A549 (cell line): ENCODE data around the gene RASGRF1. TPM values are rescaled to one million over a fixed set of nuclear protein-coding genes. Genes with fewer than 3 reads are reported as not detected.
A peak's percentile ranks its signal among the peaks of the same experiment; 100 is the strongest.

Source experiments
- ATAC-seq, 2 experiments: fragments of 200-7000 bp in 1 of 2; fragments of >200 bp in 1 of 2; cut with Nextera tagmentation in 1 of 2; cut with Tn5 transposase in 1 of 2; 3 replicates each; pipeline versions ENCODE4 v1.8.0 to v1.9.1; 2018 to 2020; ENCODE audit warnings: mild to moderate bottlenecking in 1 of 2, moderate library complexity in 1 of 2
- CTCF ChIA-PET: fragments of 300-600 bp; sonication (Branson Sonifier 250); formaldehyde crosslinking; extraction: SDS; loops from one replicate; lab custom pipeline; 2021; ENCODE audit warnings: antibody characterized with exemption, inconsistent platforms; lab: Yijun Ruan, JAX
- POLR2A ChIA-PET: fragments of 350-600 bp; formaldehyde crosslinking; extraction: SDS; loops from one replicate; lab custom pipeline; 2021; ENCODE audit warnings: antibody characterized with exemption, inconsistent platforms; lab: Yijun Ruan, JAX
- DNase-seq, 2 experiments: peaks; one replicate each; pipeline versions ENCODE4 v3.0.0 to v3.0.0-alpha.2; 2011 to 2016; ENCODE audit warnings: low read depth in 1 of 2, low spot score in 1 of 2
- FAIRE-seq: peaks from 2 replicates; lab custom pipeline; 2011; peaks lifted over from hg19 to GRCh38; lab: Jason Lieb, UNC
- H3K27ac ChIP-seq, 2 experiments: fragments of >200 bp; sonication (Bioruptor Twin); formaldehyde crosslinking; 3 replicates each; pipeline ENCODE4 v1.5.1; 2016 to 2017
- H3K4me1 ChIP-seq: fragments of >200 bp; sonication (Bioruptor Twin); formaldehyde crosslinking; 3 replicates; pipeline ENCODE4 v1.6.1; 2016
- H3K4me2 ChIP-seq: fragments of >200 bp; sonication (Bioruptor Twin); formaldehyde crosslinking; 3 replicates; pipeline ENCODE4 v1.6.1; 2016
- H3K4me3 ChIP-seq: fragments of >200 bp; sonication (Bioruptor Twin); formaldehyde crosslinking; 3 replicates; pipeline ENCODE4 v1.5.1; 2016
- H3K9me3 ChIP-seq: fragments of >200 bp; sonication (Bioruptor Twin); formaldehyde crosslinking; 3 replicates; pipeline ENCODE4 v1.6.1; 2016
- BCL3 ChIP-seq: fragments of >200 bp; sonication (Bioruptor Twin); formaldehyde crosslinking; IDR thresholded peaks from 3 replicates; pipeline ENCODE4 v1.6.1; 2016
- CEBPB ChIP-seq, 2 experiments: fragments of >200 bp in 1 of 2; sonication (Bioruptor Twin) in 1 of 2; formaldehyde crosslinking in 1 of 2; IDR thresholded peaks; 2 replicates each; pipeline ENCODE4 v1.6.1; 2012 to 2016
- E2F6 ChIP-seq: IDR thresholded peaks from 2 replicates; pipeline ENCODE4 v1.6.1; 2012; ENCODE audit warnings: low read depth, borderline replicate concordance
- EHF ChIP-seq: fragments of 250-450 bp; sonication (Bioruptor Pico); IDR thresholded peaks from 2 replicates; pipeline ENCODE4 v1.5.0; 2020; ENCODE audit warnings: mild to moderate bottlenecking
- ELK1 ChIP-seq: fragments of 150-350 bp; IDR thresholded peaks from 2 replicates; pipeline ENCODE4 v1.6.1; 2014; ENCODE audit warnings: low read depth, mild to moderate bottlenecking, low read length
- EP300 ChIP-seq, 2 experiments: fragments of >200 bp; sonication (Bioruptor Twin); formaldehyde crosslinking; IDR thresholded peaks; 2 replicates in 1 of 2; 3 replicates in 1 of 2; pipeline ENCODE4 v1.6.1; 2016 to 2017
- FOXS1 ChIP-seq: fragments of 250-450 bp; sonication (Bioruptor Pico); IDR thresholded peaks from 2 replicates; pipeline ENCODE4 v1.5.0; 2020; ENCODE audit warnings: mild to moderate bottlenecking, moderate library complexity
- HDAC2 ChIP-seq: fragments of 200-600 bp; sonication (generic); IDR thresholded peaks from 2 replicates; pipeline ENCODE4 v1.6.1; 2016
- HOXB13 ChIP-seq: fragments of 250-450 bp; sonication (Bioruptor Pico); IDR thresholded peaks from 2 replicates; pipeline ENCODE4 v1.5.0; 2020; ENCODE audit warnings: low read depth, mild to moderate bottlenecking, moderate library complexity
- JUN ChIP-seq, 2 experiments: fragments of >200 bp; sonication (Bioruptor Twin); formaldehyde crosslinking; IDR thresholded peaks; 2 replicates in 1 of 2; 3 replicates in 1 of 2; pipeline ENCODE4 v1.6.1; 2016 to 2017
- KDM1A ChIP-seq: fragments of 200-600 bp; sonication (generic); IDR thresholded peaks from 2 replicates; pipeline ENCODE4 v1.6.1; 2016; ENCODE audit warnings: low read depth, mild to moderate bottlenecking
- MAZ ChIP-seq: fragments of 150-350 bp; IDR thresholded peaks from 2 replicates; pipeline ENCODE4 v1.6.1; 2014; ENCODE audit warnings: antibody characterized with exemption, low read depth, low read length, borderline replicate concordance
- NPAS2 ChIP-seq: fragments of 250-450 bp; sonication (Bioruptor Pico); IDR thresholded peaks from 2 replicates; pipeline ENCODE4 v1.8.0; 2022; ENCODE audit warnings: mild to moderate bottlenecking, moderate library complexity, borderline replicate concordance
- PBX3 ChIP-seq: IDR thresholded peaks from 2 replicates; pipeline ENCODE4 v1.6.1; 2012
- POLR2A ChIP-seq: IDR thresholded peaks from 2 replicates; pipeline ENCODE4 v1.6.1; 2012; ENCODE audit warnings: mild to moderate bottlenecking, low read length
- POLR2AphosphoS2 ChIP-seq: conservative IDR thresholded peaks from 2 replicates; pipeline ENCODE4 v1.6.1; 2012; ENCODE audit warnings: low read length, improper control_type of control experiment, inconsistent platforms
- RCOR1 ChIP-seq: fragments of 150-350 bp; IDR thresholded peaks from 2 replicates; pipeline ENCODE4 v1.6.1; 2014; ENCODE audit warnings: antibody characterized with exemption, low read length, low read depth
- REST ChIP-seq: fragments of 200-600 bp; sonication (generic); IDR thresholded peaks from 2 replicates; pipeline ENCODE4 v1.6.1; 2016; ENCODE audit warnings: antibody characterized with exemption, mild to moderate bottlenecking, moderate library complexity
- TFCP2L1 ChIP-seq: fragments of 250-450 bp; sonication (Bioruptor Pico); IDR thresholded peaks from 2 replicates; pipeline ENCODE4 v1.5.0; 2021; ENCODE audit warnings: mild to moderate bottlenecking
- ZC3H11A ChIP-seq: fragments of 450-650 bp; IDR thresholded peaks from 2 replicates; pipeline ENCODE4 v1.6.1; 2014; ENCODE audit warnings: antibody characterized with exemption, mild to moderate bottlenecking
- ZNF302 ChIP-seq: fragments of 250-450 bp; sonication (Bioruptor Pico); IDR thresholded peaks from 2 replicates; pipeline ENCODE4 v1.9.0; 2021; ENCODE audit warnings: inconsistent platforms, mild to moderate bottlenecking, moderate library complexity
- WGBS: methylation state at CpG from one replicate; pipeline ENCODE4 v1.1.6; 2017; ENCODE audit errors: missing lambda C conversion rate; 5-methylcytosine and 5-hydroxymethylcytosine counted together
- polyA plus RNA-seq, 4 experiments: library from polyadenylated mRNA; depleted of rRNA in 3 of 4; stranded (reverse); fragments of >200 nt; fragmentation: RNase III in 1 of 4; extraction: RNeasy Plus Mini Kit Qiagen cat#74134 plus additional on column Dnase treatment in 1 of 4; gene quantifications; 2 replicates in 3 of 4; 3 replicates in 1 of 4; pipeline ENCODE4 v1.2.3, GENCODE V29; 2011 to 2017

The RASGRF1 gene
- polyA plus RNA-seq, 2 of the 4 experiments (the other 2 are of a cell fraction), result 0.13 to 0.21 TPM

- CTCF ChIA-PET, result interaction anchor here (0.9 to 3.3 kb wide), 4 partner anchors 10 to 166 kb away, joined by 3 to 15 read pairs (median 6); no protein-coding TSS in a partner anchor
- FAIRE-seq (no peak), ATAC-seq (no peak), DNase-seq (no peak)
- no peaks in the 10 kb centered on the region for H3K4me1 ChIP-seq
- POLR2A ChIA-PET, result no interaction called here
- 85% methylated on average over 7 of the region's 7 CpGs for WGBS
- no peak overlapping the region for H3K4me2 ChIP-seq
- no peaks in the 10 kb centered on the region for H3K9me3 ChIP-seq
- no peak for TF ChIP-seq HOXB13 (CRISPR knock-in tag)
- TF ChIP-seq RCOR1, result no peak
- TF ChIP-seq KDM1A, result no peak
- TF ChIP-seq ZNF302 (CRISPR knock-in tag), result no peak
- TF ChIP-seq JUN (IDR thresholded peaks at IDR 0.05), result no peak
- no peak for TF ChIP-seq EP300 (IDR thresholded peaks at IDR 0.05)
- no peak for TF ChIP-seq E2F6
- H3K4me3 ChIP-seq, result no peak overlapping the region
- H3K27ac ChIP-seq, result no peak overlapping the region
These were observed 72.6 kb downstream of the RASGRF1 start for GRCh38 chr15:79017953-79018352.

GRCh38 chr15:79016527-79017170, 73.9 kb downstream of the RASGRF1 start:
- POLR2A ChIA-PET, result no interaction called here
- H3K4me1 ChIP-seq, result no peaks in the 10 kb centered on the region
- H3K9me3 ChIP-seq, result no peaks in the 10 kb centered on the region
- H3K4me3 ChIP-seq, result no peak overlapping the region
- WGBS, result 56% methylated on average over 10 of the region's 10 CpGs
- TF ChIP-seq CEBPB (IDR thresholded peaks at IDR 0.05), result no peak
- TF ChIP-seq MAZ, result no peak
- no peak for TF ChIP-seq TFCP2L1
- no peak for TF ChIP-seq JUN (IDR thresholded peaks at IDR 0.05)
- TF ChIP-seq ELK1, result no peak
- no peak for TF ChIP-seq ZNF302 (CRISPR knock-in tag)
- TF ChIP-seq POLR2A, result no peak
- TF ChIP-seq REST, result no peak
- no peak for TF ChIP-seq BCL3
- no peak for TF ChIP-seq FOXS1 (CRISPR knock-in tag)
- TF ChIP-seq POLR2AphosphoS2, result no peak
- TF ChIP-seq HDAC2, result no peak
- TF ChIP-seq NPAS2 (CRISPR knock-in tag), result no peak
- TF ChIP-seq EHF, result no peak
- no peak for TF ChIP-seq ZC3H11A
- TF ChIP-seq PBX3, result no peak
- H3K4me2 ChIP-seq, result no peak overlapping the region
- CTCF ChIA-PET, result interaction anchor here (1.1 to 3.3 kb wide), 3 partner anchors 9 to 168 kb away, joined by 6 to 15 read pairs (median 9); no protein-coding TSS in a partner anchor
- FAIRE-seq (no peak), DNase-seq (no peak), ATAC-seq (peak in 1 of 2 experiments; percentile 23; a peak in 1 of 6 replicates)
- H3K27ac ChIP-seq, result no peak overlapping the region
